Ovary (tissue), 3 donors: ENCODE data around the gene MARS1.

ENCODE experiments used
- CTCF ChIP-seq, 3 donors: fragments of 450-650 bp in 2 of 3; fragments of 200-600 bp in 1 of 3; IDR thresholded peaks; one replicate each; pipeline versions ENCODE4 v1.5.1 to v1.8.0; 2016 to 2022; ENCODE audit warnings: antibody characterized with exemption in 3 of 3, mild to moderate bottlenecking in 1 of 3
- EP300 ChIP-seq: sonication (generic); formaldehyde crosslinking; IDR thresholded peaks from one replicate; pipeline ENCODE4 v1.6.1; 2017; ENCODE audit warnings: antibody characterized with exemption
- donor health status: DM: no; HTN: no; CAD: no.

GRCh38 chr12:57474430-57474829, 13.4 kb upstream of the MARS1 start:
- TF ChIP-seq EP300 (no peak), CTCF (IDR thresholded peaks at IDR 0.05) (no peak)
